Hepatocyte (in vitro differentiated cells): ENCODE data around the gene MARCHF2. TPM values are rescaled to one million over a fixed set of nuclear protein-coding genes. Genes with fewer than 3 reads are reported as not detected.
"Not testable (repeated sequence)": the region's sequence is repeated elsewhere in the genome, so short reads cannot be mapped to it uniquely, and the experiment has no call there.

Source experiments
- DNase-seq: peaks from one replicate; pipeline ENCODE4 v3.0.0-alpha.2; 2016; ENCODE audit warnings: low spot score
- H2AFZ ChIP-seq: fragments of 200-600 bp; sonication (generic); 2 replicates; pipeline ENCODE4 v1.6.0; 2016; ENCODE audit warnings: antibody characterized with exemption, mild to moderate bottlenecking
- H3K27ac ChIP-seq: fragments of 200-600 bp; sonication (generic); 2 replicates; pipeline ENCODE4 v1.5.1; 2016; ENCODE audit warnings: mild to moderate bottlenecking
- H3K27me3 ChIP-seq: fragments of 200-600 bp; sonication (generic); 2 replicates; pipeline ENCODE4 v1.6.1; 2016
- H3K36me3 ChIP-seq: fragments of 200-600 bp; sonication (generic); replicated peaks from 2 replicates; pipeline ENCODE4 v1.5.1; 2016; ENCODE audit warnings: low read depth; ENCODE audit not compliant: insufficient read depth
- H3K4me1 ChIP-seq: fragments of 200-600 bp; sonication (generic); 2 replicates; pipeline ENCODE4 v1.5.1; 2016; ENCODE audit warnings: mild to moderate bottlenecking, moderate library complexity; ENCODE audit not compliant: insufficient read depth
- H3K4me2 ChIP-seq: fragments of 200-600 bp; sonication (generic); 2 replicates; pipeline ENCODE4 v1.6.0; 2016
- H3K4me3 ChIP-seq: fragments of 200-600 bp; sonication (generic); 2 replicates; pipeline ENCODE4 v1.5.1; 2016; ENCODE audit warnings: mild to moderate bottlenecking
- H3K79me2 ChIP-seq: fragments of 200-600 bp; sonication (generic); 2 replicates; pipeline ENCODE4 v1.6.0; 2017; ENCODE audit warnings: mild to moderate bottlenecking
- H3K9me2 ChIP-seq: fragments of 200-600 bp; sonication (generic); replicated peaks from 2 replicates; pipeline ENCODE4 v1.6.0; 2017; ENCODE audit warnings: mild to moderate bottlenecking; ENCODE audit not compliant: insufficient read depth
- H3K9me3 ChIP-seq: fragments of 200-600 bp; sonication (generic); 2 replicates; pipeline ENCODE4 v1.5.1; 2016; ENCODE audit warnings: low read depth, mild to moderate bottlenecking
- H4K20me1 ChIP-seq: fragments of 200-600 bp; sonication (generic); 2 replicates; pipeline ENCODE4 v1.6.0; 2016; ENCODE audit warnings: mild to moderate bottlenecking; ENCODE audit not compliant: insufficient read depth, poor library complexity, severe bottlenecking
- EZH2 ChIP-seq: fragments of 200-600 bp; sonication (generic); IDR thresholded peaks from 2 replicates; pipeline ENCODE4 v1.6.1; 2016; ENCODE audit warnings: antibody characterized with exemption, mild to moderate bottlenecking, borderline replicate concordance
- EZH2phosphoT487 ChIP-seq: fragments of 200-600 bp; sonication (generic); IDR thresholded peaks from one replicate; pipeline ENCODE4 v1.6.1; 2018; ENCODE audit warnings: antibody characterized with exemption, mild to moderate bottlenecking, low read depth, moderate library complexity; ENCODE audit not compliant: unreplicated experiment, severe bottlenecking
- WGBS: methylation state at CpG from one replicate; pipeline ENCODE4 v1.1.6; 2016; ENCODE audit warnings: low lambda C conversion rate; ENCODE audit errors: missing lambda C conversion rate; 5-methylcytosine and 5-hydroxymethylcytosine counted together
- polyA plus RNA-seq: library from polyadenylated mRNA; unstranded; fragments of >200 nt; fragmentation: Nextera tagmentation; extraction: Ambion mirVana; gene quantifications from 2 replicates; pipeline ENCODE4 v1.2.1, GENCODE V29; 2016
- total RNA-seq: library from RNA; depleted of rRNA; stranded (reverse); fragments of >200 nt; gene quantifications from 2 replicates; pipeline ENCODE4 v1.2.3, GENCODE V29; 2014
- TF ChIP-seq, protein P1 (sequence below): fragments of 200-600 bp; sonication (generic); IDR thresholded peaks from 2 replicates; pipeline ENCODE4 v1.5.1; 2016; ENCODE audit warnings: antibody characterized with exemption, mild to moderate bottlenecking; ENCODE audit not compliant: poor library complexity

MARCHF2 gene
- total and polyA plus RNA-seq, 2 experiments from 2014 or later = 38.5 to 73.5 TPM

DNA sequence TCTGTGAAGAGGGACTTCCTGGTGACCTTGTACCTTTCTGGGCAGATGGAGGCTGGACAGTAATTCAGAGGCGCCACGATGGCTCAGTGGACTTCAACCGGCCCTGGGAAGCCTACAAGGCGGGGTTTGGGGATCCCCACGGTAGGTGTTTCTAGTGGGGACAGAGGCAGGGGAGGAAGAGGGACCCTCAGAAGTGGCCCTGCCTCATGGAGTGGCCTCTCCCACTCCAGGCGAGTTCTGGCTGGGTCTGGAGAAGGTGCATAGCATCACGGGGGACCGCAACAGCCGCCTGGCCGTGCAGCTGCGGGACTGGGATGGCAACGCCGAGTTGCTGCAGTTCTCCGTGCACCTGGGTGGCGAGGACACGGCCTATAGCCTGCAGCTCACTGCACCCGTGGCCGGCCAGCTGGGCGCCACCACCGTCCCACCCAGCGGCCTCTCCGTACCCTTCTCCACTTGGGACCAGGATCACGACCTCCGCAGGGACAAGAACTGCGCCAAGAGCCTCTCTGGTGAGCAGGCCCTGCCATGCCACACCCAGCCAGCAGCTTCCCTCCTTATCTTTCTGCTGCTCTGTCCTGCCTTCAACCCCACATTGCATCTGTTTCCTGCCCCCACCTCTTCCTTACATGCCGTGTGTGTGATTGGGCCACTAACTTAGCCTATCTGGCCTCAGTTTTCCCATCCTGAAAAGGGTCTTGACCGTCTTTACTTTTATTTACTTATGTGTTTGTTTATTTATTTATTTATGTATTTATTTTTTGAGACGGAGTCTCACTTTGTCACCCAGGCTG, 41.9 kb upstream of the MARCHF2 start:
- H3K9me2 ChIP-seq = no peaks in the 10 kb centered on the region
- no peaks in the 10 kb centered on the region for H3K27me3 ChIP-seq
- no peak overlapping the region for H3K4me3 ChIP-seq
- H4K20me1 ChIP-seq = no peaks in the 10 kb centered on the region
- TF ChIP-seq, protein P1, sequence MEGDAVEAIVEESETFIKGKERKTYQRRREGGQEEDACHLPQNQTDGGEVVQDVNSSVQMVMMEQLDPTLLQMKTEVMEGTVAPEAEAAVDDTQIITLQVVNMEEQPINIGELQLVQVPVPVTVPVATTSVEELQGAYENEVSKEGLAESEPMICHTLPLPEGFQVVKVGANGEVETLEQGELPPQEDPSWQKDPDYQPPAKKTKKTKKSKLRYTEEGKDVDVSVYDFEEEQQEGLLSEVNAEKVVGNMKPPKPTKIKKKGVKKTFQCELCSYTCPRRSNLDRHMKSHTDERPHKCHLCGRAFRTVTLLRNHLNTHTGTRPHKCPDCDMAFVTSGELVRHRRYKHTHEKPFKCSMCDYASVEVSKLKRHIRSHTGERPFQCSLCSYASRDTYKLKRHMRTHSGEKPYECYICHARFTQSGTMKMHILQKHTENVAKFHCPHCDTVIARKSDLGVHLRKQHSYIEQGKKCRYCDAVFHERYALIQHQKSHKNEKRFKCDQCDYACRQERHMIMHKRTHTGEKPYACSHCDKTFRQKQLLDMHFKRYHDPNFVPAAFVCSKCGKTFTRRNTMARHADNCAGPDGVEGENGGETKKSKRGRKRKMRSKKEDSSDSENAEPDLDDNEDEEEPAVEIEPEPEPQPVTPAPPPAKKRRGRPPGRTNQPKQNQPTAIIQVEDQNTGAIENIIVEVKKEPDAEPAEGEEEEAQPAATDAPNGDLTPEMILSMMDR = no peak
- no peak for TF ChIP-seq EZH2
- no peak for TF ChIP-seq EZH2phosphoT487
- H3K4me1 ChIP-seq = peaks cover 18% of the 10 kb centered on the region
- no peak overlapping the region for H3K4me2 ChIP-seq
- H3K79me2 ChIP-seq = peaks cover 3% of the 10 kb centered on the region
- H3K36me3 ChIP-seq = no peaks in the 10 kb centered on the region
- no peak overlapping the region for H2AFZ ChIP-seq
- no peak for DNase-seq
- no peaks in the 10 kb centered on the region for H3K9me3 ChIP-seq
- WGBS = 91% methylated on average over 28 of the region's 28 CpGs
- H3K27ac ChIP-seq = no peak overlapping the region

DNA sequence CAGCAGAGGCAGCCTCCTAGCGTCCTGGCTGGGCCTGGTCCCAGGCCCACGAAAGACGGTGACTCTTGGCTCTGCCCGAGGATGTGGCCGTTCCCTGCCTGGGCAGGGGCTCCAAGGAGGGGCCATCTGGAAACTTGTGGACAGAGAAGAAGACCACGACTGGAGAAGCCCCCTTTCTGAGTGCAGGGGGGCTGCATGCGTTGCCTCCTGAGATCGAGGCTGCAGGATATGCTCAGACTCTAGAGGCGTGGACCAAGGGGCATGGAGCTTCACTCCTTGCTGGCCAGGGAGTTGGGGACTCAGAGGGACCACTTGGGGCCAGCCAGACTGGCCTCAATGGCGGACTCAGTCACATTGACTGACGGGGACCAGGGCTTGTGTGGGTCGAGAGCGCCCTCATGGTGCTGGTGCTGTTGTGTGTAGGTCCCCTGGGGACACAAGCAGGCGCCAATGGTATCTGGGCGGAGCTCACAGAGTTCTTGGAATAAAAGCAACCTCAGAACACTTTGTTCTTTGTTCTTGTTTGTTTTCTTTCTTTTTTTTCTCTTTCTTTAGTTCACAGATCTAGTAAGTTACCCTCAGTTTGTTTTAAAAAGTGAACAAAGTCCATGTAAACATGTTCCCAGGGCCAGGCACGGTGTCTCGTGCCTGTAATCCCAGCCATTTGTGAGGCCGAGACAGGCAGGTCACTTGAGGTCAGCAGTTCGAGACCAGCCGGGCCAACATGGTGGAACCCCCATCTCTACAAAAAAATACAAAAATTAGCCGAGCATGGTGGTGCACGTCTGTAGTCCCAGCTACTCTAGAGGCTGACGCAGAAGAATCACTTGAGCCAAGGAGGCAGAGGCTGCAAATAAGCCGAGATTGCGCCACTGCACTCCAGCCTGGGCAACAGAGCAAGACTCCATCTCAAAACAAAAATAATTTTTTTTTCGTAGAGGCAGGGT, 39.0 kb upstream of the MARCHF2 start:
- Histone ChIP-seq H3K27ac (peak overlapping the region; percentile 30), H4K20me1 (no peaks in the 10 kb centered on the region), H3K36me3 (no peaks in the 10 kb centered on the region), H2AFZ (no peak overlapping the region), H3K9me2 (no peaks in the 10 kb centered on the region), H3K79me2 (no peaks in the 10 kb centered on the region), H3K4me3 (no peak overlapping the region), H3K4me1 (peaks cover 3% of the 10 kb centered on the region), H3K4me2 (no peak overlapping the region), H3K27me3 (no peaks in the 10 kb centered on the region), H3K9me3 (no peaks in the 10 kb centered on the region)
- 88% methylated on average over 26 of the region's 26 CpGs for WGBS
- no peak for TF ChIP-seq EZH2
- TF ChIP-seq, protein P1 = no peak
- no peak for TF ChIP-seq EZH2phosphoT487
- no peak for DNase-seq

DNA sequence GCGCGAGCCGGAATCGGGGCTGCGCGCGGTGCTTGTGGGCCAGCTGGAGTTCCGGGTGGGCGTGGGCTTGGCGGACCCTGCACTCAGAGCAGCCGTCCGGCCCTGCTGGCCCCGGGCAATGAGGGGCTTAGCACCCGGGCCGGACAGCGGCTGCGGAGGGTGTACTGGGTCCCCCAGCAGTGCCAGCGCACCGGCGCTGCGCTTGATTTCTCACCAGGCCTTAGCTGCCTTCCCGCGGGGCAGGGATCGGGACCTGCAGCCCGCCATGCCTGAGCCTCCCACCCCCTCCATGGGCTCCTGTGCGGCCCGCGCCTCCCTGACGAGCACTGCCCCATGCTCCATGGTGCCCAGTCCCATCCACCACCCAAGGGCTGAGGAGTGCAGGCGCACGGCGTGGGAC, 37.3 kb upstream of the MARCHF2 start:
- not testable (repeated sequence) for DNase-seq, H3K36me3 ChIP-seq, H3K9me2 ChIP-seq, H3K4me3 ChIP-seq, H3K4me2 ChIP-seq, H3K9me3 ChIP-seq, H3K4me1 ChIP-seq, H3K27ac ChIP-seq, H3K79me2 ChIP-seq, H2AFZ ChIP-seq, H3K27me3 ChIP-seq, H4K20me1 ChIP-seq
- 99% methylated on average over 24 of the region's 32 CpGs for WGBS

- H3K27ac ChIP-seq, H3K4me1 ChIP-seq, H3K79me2 ChIP-seq, H3K4me2 ChIP-seq, H3K36me3 ChIP-seq, DNase-seq, H3K9me3 ChIP-seq, H4K20me1 ChIP-seq, H3K9me2 ChIP-seq, H3K4me3 ChIP-seq, H2AFZ ChIP-seq, H3K27me3 ChIP-seq: not testable (repeated sequence)
- WGBS = 91% methylated on average over 10 of the region's 10 CpGs
Observed at GRCh38 chr19:8376373-8376974, 36.6 kb upstream of the MARCHF2 start.
